Parietal lobe (tissue), 1 donor: ENCODE results near the gene NOD1. TPM values are rescaled to one million over a fixed set of nuclear protein-coding genes. Genes with fewer than 3 reads are reported as not detected.

Experiments
- total RNA-seq: library from RNA; depleted of rRNA; stranded (reverse); fragments of >200 nt; gene quantifications from one replicate; pipeline ENCODE4 v1.2.3, GENCODE V29; 2014

The NOD1 gene, protein sequence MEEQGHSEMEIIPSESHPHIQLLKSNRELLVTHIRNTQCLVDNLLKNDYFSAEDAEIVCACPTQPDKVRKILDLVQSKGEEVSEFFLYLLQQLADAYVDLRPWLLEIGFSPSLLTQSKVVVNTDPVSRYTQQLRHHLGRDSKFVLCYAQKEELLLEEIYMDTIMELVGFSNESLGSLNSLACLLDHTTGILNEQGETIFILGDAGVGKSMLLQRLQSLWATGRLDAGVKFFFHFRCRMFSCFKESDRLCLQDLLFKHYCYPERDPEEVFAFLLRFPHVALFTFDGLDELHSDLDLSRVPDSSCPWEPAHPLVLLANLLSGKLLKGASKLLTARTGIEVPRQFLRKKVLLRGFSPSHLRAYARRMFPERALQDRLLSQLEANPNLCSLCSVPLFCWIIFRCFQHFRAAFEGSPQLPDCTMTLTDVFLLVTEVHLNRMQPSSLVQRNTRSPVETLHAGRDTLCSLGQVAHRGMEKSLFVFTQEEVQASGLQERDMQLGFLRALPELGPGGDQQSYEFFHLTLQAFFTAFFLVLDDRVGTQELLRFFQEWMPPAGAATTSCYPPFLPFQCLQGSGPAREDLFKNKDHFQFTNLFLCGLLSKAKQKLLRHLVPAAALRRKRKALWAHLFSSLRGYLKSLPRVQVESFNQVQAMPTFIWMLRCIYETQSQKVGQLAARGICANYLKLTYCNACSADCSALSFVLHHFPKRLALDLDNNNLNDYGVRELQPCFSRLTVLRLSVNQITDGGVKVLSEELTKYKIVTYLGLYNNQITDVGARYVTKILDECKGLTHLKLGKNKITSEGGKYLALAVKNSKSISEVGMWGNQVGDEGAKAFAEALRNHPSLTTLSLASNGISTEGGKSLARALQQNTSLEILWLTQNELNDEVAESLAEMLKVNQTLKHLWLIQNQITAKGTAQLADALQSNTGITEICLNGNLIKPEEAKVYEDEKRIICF
- total RNA-seq = 5.0 TPM

DNA sequence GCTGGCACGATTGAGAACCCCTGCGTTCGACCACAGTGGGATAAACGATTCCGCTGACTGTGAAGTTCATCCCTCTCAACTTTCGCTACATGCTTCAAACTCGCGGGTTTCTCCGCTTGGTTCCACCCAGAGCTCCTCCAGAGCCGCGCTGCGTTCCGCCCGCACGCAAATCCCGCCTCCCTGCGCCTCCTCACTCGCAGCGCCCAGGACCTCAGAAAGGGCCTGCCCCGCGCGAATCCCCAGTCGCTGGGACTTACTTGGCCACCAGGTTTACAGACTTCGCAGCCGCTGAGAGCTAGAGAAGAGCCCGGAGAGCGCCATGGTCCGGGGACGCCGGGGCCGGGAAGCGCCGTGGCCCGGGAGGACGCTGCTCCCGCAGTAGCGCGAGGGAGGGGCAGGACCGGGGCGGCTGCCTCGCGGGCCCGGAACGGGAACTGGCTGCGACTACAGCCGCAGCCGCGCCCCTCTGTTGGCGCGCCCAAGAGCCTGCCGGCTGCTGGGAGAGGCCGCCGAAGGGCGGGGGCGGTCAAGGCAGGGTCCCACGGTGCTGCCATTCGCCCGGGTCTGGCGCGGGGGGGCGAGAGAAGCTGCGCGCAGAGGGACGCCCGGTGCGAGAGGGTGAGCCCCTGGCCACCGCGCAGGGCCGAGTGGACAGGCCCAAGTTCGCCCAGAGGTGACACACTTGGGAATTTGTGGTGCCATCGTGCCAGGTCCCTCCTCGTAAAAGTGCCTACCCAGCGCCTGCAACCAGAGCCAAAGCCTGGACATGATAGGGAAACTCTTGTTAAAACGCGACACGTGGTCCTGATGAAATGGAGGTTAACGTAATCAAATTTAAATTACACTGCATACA is at the start of gene NOD1:
NOD1 (minus strand) TSS at position 436 of the 853 bp plus-strand sequence. CDS start 21,863 bp downstream, outside the sequence.

GRCh38 chr7:30504301-30505173 is 26.0 kb upstream of the NOD1 start, which contains the start of gene GGCT:
TSS of gene GGCT (minus strand) at chr7:30504829. CDS start at chr7:30504709, 120 bp downstream.

Other genes with a start within 250 kb of the NOD1 start
- gene ZNRF2, start 194.2 kb downstream of the NOD1 start, total RNA-seq = 56.7 TPM
- 13.5 TPM for gene GGCT, start 26.0 kb upstream of the NOD1 start, total RNA-seq
- gene GARS1, start 116.1 kb upstream of the NOD1 start, total RNA-seq = 83.3 TPM
- 2.8 TPM for gene CRHR2, start 203.7 kb upstream of the NOD1 start, total RNA-seq